GM23338 (cell line): ENCODE results near the gene CCDC85B. TPM values are rescaled to one million over a fixed set of nuclear protein-coding genes. Genes with fewer than 3 reads are reported as not detected.

Experiments used
- ATAC-seq: fragments of 200-7000 bp; cut with Tn5 transposase; 3 replicates; pipeline ENCODE4 v1.9.1; 2020
- DNase-seq: peaks from one replicate; pipeline ENCODE4 v3.0.0-alpha.2; 2015; ENCODE audit warnings: low spot score
- H2AFZ ChIP-seq: fragments of 200-600 bp; sonication (generic); 2 replicates; pipeline ENCODE4 v1.8.0; 2016; ENCODE audit warnings: antibody characterized with exemption, mild to moderate bottlenecking, moderate library complexity
- H3F3A ChIP-seq: fragments of 200-600 bp; sonication (generic); replicated peaks from 2 replicates; pipeline ENCODE4 v1.8.0; 2017; ENCODE audit warnings: antibody characterized with exemption, mixed run types, low read depth
- H3K27ac ChIP-seq: fragments of 200-600 bp; sonication (generic); 2 replicates; pipeline ENCODE4 v1.6.1; 2016; ENCODE audit warnings: low read depth
- H3K27me3 ChIP-seq: fragments of 200-600 bp; sonication (generic); 2 replicates; pipeline ENCODE4 v1.8.0; 2016; ENCODE audit warnings: mild to moderate bottlenecking, mixed run types, moderate library complexity; ENCODE audit not compliant: insufficient read depth
- H3K36me3 ChIP-seq: fragments of 200-600 bp; sonication (generic); 2 replicates; pipeline ENCODE4 v1.8.0; 2016; ENCODE audit warnings: mild to moderate bottlenecking; ENCODE audit not compliant: insufficient read depth
- H3K4me1 ChIP-seq: fragments of 200-600 bp; sonication (generic); 2 replicates; pipeline ENCODE4 v1.8.0; 2016; ENCODE audit warnings: mild to moderate bottlenecking, moderate library complexity; ENCODE audit not compliant: insufficient read depth
- H3K4me2 ChIP-seq: fragments of 200-600 bp; sonication (generic); 2 replicates; pipeline ENCODE4 v1.7.1; 2017; ENCODE audit warnings: mixed run types
- H3K4me3 ChIP-seq: fragments of 200-600 bp; sonication (generic); 2 replicates; pipeline ENCODE4 v1.6.1; 2016; ENCODE audit warnings: mixed run types
- H3K79me2 ChIP-seq: fragments of 200-600 bp; sonication (generic); replicated peaks from 2 replicates; pipeline ENCODE4 v1.8.0; 2017; ENCODE audit warnings: mild to moderate bottlenecking; ENCODE audit not compliant: insufficient read depth
- H3K9me2 ChIP-seq: fragments of 200-600 bp; sonication (generic); 2 replicates; pipeline ENCODE4 v1.8.0; 2017; ENCODE audit not compliant: insufficient read depth
- H4K20me1 ChIP-seq: fragments of 200-600 bp; sonication (generic); replicated peaks from 2 replicates; pipeline ENCODE4 v1.8.0; 2017; ENCODE audit warnings: mild to moderate bottlenecking; ENCODE audit not compliant: insufficient read depth
- H3K27ac Mint-ChIP-seq: 2 replicates; pipeline ENCODE4 v1.8.0; 2020; ENCODE audit warnings: inconsistent platforms, mild to moderate bottlenecking, moderate library complexity, mixed read lengths
- H3K27me3 Mint-ChIP-seq: 3 replicates; pipeline ENCODE4 v1.8.0; 2022; ENCODE audit warnings: low read depth, mild to moderate bottlenecking, moderate library complexity, mixed read lengths, inconsistent platforms; ENCODE audit not compliant: insufficient read depth, poor library complexity
- H3K36me3 Mint-ChIP-seq: 3 replicates; pipeline ENCODE4 v1.8.0; 2021; ENCODE audit warnings: low read depth, mild to moderate bottlenecking, inconsistent platforms, moderate library complexity, mixed read lengths
- H3K4me1 Mint-ChIP-seq: 3 replicates; pipeline ENCODE4 v1.8.0; 2020; ENCODE audit warnings: mild to moderate bottlenecking, inconsistent platforms, mixed read lengths
- H3K4me3 Mint-ChIP-seq: 3 replicates; pipeline ENCODE4 v1.8.0; 2021; ENCODE audit warnings: moderate library complexity, mild to moderate bottlenecking, inconsistent platforms, mixed read lengths
- H3K9me3 Mint-ChIP-seq: 3 replicates; pipeline ENCODE4 v1.8.0; 2020; ENCODE audit warnings: moderate library complexity, mild to moderate bottlenecking, inconsistent platforms, mixed read lengths
- EZH2 ChIP-seq: fragments of 200-600 bp; sonication (generic); IDR thresholded peaks from one replicate; pipeline ENCODE4 v1.8.0; 2017; ENCODE audit warnings: antibody characterized with exemption, mild to moderate bottlenecking, low read depth; ENCODE audit not compliant: unreplicated experiment
- STAT1 ChIP-seq: IDR thresholded peaks from one replicate; pipeline ENCODE4 v1.6.1; 2016; ENCODE audit warnings: antibody characterized with exemption; ENCODE audit not compliant: unreplicated experiment
- ZNF331 ChIP-seq: fragments of 250-450 bp; sonication (Bioruptor Pico); IDR thresholded peaks from 2 replicates; pipeline ENCODE4 v1.5.0; 2020; ENCODE audit warnings: low read depth, mild to moderate bottlenecking, moderate library complexity
- polyA plus RNA-seq: library from polyadenylated mRNA; unstranded; fragments of >200 nt; fragmentation: Nextera tagmentation; extraction: Ambion mirVana; gene quantifications from 2 replicates; pipeline ENCODE4 v1.2.1, GENCODE V29; 2016
- total RNA-seq: library from RNA; depleted of rRNA; stranded (reverse); fragments of >200 nt; shearing (Covaris generic); gene quantifications from 2 replicates; pipeline ENCODE4 v1.2.3, GENCODE V29; 2014
- TF ChIP-seq, protein P1 (sequence below): IDR thresholded peaks from one replicate; pipeline ENCODE4 v1.6.1; 2018; ENCODE audit warnings: antibody characterized with exemption; ENCODE audit not compliant: unreplicated experiment
- TF ChIP-seq, protein P2 (sequence below): fragments of 250-450 bp; sonication (Bioruptor Pico); IDR thresholded peaks from 2 replicates; pipeline ENCODE4 v1.5.0; 2020; ENCODE audit warnings: mild to moderate bottlenecking, moderate library complexity
- TF ChIP-seq, protein P3 (sequence below), 2 experiments: fragments of 200-600 bp in 1 of 2; sonication (generic) in 1 of 2; conservative IDR thresholded peaks; 2 replicates each; pipeline versions ENCODE4 v1.5.1 to v1.6.1; 2016 to 2017; ENCODE audit warnings: antibody characterized with exemption in 2 of 2, low read depth in 2 of 2, mild to moderate bottlenecking in 2 of 2, moderate library complexity in 1 of 2

CCDC85B gene
- total and polyA plus RNA-seq, 2 experiments from 2014 or later: 54.5 to 66.3 TPM

DNA sequence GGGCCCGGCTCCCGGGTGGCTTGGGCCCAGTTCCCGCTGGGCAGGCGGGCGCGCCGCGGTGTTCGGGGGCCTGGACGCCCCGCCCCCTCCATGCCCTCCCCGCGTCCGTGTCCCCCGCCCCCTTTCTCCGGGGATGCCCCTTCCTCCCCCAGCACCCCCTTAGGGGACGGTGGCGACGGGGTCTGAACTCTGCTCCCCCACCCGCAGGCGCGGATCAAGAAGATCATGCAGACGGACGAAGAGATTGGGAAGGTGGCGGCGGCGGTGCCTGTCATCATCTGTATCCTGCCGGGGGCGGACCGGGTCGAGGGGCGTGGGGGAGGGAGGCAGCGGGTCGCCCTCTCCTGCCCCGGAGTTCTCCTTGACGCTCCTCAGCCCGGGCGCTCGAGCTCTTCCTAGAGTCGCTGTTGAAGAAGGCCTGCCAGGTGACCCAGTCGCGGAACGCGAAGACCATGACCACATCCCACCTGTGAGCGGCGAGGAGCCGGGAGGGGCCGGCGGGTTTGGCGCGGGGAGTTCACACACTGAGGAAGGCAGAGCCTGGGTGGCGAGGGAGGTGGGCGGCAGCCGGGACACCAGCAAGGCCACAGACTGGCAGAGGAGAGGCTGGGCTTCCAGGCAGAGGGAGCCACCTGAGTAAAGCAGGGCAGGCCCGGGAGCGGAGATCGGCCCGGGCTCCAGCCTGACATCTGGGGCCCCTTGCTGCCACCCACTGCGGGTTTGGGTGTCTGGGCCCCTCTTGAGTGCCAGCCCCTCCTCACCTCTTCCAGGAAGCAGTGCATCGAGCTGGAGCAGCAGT lies 29.3 kb downstream of the CCDC85B start:
- peaks cover 15% of the 10 kb centered on the region for H3K27me3 Mint-ChIP-seq
- H3K27ac Mint-ChIP-seq: no peak overlapping the region

More for the DNA sequence above, 29.3 kb downstream of the CCDC85B start:
- Histone ChIP-seq H3F3A (0 out of 2 replicates have a peak, but pooled peaks cover 6% of the 10 kb centered on the region), H3K27me3 (no peaks in the 10 kb centered on the region), H3K9me2 (no peaks in the 10 kb centered on the region), H3K36me3 (no peaks in the 10 kb centered on the region; the same call in 1 of the 2 replicates), H3K4me2 (peak overlapping the region; percentile 95), H3K4me3 (peak overlapping the region; percentile 87), H4K20me1 (no peaks in the 10 kb centered on the region), H2AFZ (peak overlapping the region; percentile 78; the same call in 1 of the 2 replicates), H3K4me1 (peaks cover 5% of the 10 kb centered on the region; the same call in 1 of the 2 replicates), H3K79me2 (peaks cover 7% of the 10 kb centered on the region), H3K27ac (no peak overlapping the region)
- H3K4me1 Mint-ChIP-seq: peaks cover 6% of the 10 kb centered on the region
- peak; percentile 43 for ATAC-seq
- DNase-seq: peak; percentile 66
- H3K4me3 Mint-ChIP-seq: peak overlapping the region; percentile 87
- H3K36me3 Mint-ChIP-seq: peaks cover 21% of the 10 kb centered on the region
- TF ChIP-seq, protein P1, sequence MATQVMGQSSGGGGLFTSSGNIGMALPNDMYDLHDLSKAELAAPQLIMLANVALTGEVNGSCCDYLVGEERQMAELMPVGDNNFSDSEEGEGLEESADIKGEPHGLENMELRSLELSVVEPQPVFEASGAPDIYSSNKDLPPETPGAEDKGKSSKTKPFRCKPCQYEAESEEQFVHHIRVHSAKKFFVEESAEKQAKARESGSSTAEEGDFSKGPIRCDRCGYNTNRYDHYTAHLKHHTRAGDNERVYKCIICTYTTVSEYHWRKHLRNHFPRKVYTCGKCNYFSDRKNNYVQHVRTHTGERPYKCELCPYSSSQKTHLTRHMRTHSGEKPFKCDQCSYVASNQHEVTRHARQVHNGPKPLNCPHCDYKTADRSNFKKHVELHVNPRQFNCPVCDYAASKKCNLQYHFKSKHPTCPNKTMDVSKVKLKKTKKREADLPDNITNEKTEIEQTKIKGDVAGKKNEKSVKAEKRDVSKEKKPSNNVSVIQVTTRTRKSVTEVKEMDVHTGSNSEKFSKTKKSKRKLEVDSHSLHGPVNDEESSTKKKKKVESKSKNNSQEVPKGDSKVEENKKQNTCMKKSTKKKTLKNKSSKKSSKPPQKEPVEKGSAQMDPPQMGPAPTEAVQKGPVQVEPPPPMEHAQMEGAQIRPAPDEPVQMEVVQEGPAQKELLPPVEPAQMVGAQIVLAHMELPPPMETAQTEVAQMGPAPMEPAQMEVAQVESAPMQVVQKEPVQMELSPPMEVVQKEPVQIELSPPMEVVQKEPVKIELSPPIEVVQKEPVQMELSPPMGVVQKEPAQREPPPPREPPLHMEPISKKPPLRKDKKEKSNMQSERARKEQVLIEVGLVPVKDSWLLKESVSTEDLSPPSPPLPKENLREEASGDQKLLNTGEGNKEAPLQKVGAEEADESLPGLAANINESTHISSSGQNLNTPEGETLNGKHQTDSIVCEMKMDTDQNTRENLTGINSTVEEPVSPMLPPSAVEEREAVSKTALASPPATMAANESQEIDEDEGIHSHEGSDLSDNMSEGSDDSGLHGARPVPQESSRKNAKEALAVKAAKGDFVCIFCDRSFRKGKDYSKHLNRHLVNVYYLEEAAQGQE: no peak
- TF ChIP-seq EZH2 (no peak), STAT1 (no peak), ZNF331 (CRISPR knock-in tag) (no peak)
- TF ChIP-seq, protein P2, sequence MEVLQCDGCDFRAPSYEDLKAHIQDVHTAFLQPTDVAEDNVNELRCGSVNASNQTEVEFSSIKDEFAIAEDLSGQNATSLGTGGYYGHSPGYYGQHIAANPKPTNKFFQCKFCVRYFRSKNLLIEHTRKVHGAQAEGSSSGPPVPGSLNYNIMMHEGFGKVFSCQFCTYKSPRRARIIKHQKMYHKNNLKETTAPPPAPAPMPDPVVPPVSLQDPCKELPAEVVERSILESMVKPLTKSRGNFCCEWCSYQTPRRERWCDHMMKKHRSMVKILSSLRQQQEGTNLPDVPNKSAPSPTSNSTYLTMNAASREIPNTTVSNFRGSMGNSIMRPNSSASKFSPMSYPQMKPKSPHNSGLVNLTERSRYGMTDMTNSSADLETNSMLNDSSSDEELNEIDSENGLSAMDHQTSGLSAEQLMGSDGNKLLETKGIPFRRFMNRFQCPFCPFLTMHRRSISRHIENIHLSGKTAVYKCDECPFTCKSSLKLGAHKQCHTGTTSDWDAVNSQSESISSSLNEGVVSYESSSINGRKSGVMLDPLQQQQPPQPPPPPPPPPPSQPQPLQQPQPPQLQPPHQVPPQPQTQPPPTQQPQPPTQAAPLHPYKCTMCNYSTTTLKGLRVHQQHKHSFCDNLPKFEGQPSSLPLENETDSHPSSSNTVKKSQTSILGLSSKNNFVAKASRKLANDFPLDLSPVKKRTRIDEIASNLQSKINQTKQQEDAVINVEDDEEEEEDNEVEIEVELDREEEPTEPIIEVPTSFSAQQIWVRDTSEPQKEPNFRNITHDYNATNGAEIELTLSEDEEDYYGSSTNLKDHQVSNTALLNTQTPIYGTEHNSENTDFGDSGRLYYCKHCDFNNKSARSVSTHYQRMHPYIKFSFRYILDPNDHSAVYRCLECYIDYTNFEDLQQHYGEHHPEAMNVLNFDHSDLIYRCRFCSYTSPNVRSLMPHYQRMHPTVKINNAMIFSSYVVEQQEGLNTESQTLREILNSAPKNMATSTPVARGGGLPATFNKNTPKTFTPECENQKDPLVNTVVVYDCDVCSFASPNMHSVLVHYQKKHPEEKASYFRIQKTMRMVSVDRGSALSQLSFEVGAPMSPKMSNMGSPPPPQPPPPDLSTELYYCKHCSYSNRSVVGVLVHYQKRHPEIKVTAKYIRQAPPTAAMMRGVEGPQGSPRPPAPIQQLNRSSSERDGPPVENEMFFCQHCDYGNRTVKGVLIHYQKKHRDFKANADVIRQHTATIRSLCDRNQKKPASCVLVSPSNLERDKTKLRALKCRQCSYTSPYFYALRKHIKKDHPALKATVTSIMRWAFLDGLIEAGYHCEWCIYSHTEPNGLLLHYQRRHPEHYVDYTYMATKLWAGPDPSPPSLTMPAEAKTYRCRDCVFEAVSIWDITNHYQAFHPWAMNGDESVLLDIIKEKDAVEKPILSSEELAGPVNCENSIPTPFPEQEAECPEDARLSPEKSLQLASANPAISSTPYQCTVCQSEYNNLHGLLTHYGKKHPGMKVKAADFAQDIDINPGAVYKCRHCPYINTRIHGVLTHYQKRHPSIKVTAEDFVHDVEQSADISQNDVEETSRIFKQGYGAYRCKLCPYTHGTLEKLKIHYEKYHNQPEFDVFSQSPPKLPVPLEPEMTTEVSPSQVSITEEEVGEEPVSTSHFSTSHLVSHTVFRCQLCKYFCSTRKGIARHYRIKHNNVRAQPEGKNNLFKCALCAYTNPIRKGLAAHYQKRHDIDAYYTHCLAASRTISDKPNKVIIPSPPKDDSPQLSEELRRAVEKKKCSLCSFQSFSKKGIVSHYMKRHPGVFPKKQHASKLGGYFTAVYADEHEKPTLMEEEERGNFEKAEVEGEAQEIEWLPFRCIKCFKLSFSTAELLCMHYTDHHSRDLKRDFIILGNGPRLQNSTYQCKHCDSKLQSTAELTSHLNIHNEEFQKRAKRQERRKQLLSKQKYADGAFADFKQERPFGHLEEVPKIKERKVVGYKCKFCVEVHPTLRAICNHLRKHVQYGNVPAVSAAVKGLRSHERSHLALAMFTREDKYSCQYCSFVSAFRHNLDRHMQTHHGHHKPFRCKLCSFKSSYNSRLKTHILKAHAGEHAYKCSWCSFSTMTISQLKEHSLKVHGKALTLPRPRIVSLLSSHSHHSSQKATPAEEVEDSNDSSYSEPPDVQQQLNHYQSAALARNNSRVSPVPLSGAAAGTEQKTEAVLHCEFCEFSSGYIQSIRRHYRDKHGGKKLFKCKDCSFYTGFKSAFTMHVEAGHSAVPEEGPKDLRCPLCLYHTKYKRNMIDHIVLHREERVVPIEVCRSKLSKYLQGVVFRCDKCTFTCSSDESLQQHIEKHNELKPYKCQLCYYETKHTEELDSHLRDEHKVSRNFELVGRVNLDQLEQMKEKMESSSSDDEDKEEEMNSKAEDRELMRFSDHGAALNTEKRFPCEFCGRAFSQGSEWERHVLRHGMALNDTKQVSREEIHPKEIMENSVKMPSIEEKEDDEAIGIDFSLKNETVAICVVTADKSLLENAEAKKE (CRISPR knock-in tag): no peak
- TF ChIP-seq, protein P3, sequence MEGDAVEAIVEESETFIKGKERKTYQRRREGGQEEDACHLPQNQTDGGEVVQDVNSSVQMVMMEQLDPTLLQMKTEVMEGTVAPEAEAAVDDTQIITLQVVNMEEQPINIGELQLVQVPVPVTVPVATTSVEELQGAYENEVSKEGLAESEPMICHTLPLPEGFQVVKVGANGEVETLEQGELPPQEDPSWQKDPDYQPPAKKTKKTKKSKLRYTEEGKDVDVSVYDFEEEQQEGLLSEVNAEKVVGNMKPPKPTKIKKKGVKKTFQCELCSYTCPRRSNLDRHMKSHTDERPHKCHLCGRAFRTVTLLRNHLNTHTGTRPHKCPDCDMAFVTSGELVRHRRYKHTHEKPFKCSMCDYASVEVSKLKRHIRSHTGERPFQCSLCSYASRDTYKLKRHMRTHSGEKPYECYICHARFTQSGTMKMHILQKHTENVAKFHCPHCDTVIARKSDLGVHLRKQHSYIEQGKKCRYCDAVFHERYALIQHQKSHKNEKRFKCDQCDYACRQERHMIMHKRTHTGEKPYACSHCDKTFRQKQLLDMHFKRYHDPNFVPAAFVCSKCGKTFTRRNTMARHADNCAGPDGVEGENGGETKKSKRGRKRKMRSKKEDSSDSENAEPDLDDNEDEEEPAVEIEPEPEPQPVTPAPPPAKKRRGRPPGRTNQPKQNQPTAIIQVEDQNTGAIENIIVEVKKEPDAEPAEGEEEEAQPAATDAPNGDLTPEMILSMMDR (conservative IDR thresholded peaks at IDR 0.05; ENCODE audit: low read depth in 2 of 2): no peak
- H3K9me3 Mint-ChIP-seq: no peaks in the 10 kb centered on the region
